HG03064 (cell line): Measurements from ENCODE around the gene ERAS.
"Not testable (repeated sequence)": the region's sequence is repeated elsewhere in the genome, so short reads cannot be mapped to it uniquely, and the experiment has no call there.

Experiments used
- ATAC-seq: cut with Tn5 transposase; IDR thresholded peaks from one replicate; pipeline ENCODE4 v1.9.1; 2021; ENCODE audit warnings: low read depth; ENCODE audit not compliant: unreplicated experiment

The ERAS gene

DNA sequence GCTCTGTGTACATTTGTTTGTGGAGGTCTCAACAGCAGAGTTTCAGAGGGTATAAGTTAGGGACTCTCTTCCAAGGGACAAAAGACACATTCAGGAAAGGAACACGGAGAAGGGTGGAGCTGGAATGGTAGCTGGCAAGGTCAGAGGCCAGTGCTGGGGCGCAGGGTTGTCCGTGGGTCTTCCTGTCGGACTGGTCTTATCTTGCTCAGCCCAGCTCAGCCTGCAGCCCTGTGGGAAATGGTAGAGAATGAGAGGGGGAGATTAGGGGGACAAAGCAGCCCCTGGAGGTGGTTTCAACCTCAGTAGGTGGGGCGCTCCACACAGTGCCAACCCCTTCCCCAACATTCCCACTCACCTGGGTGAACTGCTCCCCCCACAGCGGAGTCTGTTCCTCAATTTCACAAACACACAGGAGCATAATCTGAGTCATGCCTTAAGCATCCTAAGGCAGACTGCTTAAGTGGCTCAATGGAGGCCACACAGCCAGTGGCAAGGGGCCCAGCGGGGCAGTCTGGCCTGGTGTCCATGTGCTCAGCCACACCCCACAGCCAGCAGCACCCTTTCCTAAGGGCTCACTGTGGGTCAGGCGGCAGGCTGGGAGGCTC is 31.3 kb upstream of the ERAS start:
- no peak for ATAC-seq

DNA sequence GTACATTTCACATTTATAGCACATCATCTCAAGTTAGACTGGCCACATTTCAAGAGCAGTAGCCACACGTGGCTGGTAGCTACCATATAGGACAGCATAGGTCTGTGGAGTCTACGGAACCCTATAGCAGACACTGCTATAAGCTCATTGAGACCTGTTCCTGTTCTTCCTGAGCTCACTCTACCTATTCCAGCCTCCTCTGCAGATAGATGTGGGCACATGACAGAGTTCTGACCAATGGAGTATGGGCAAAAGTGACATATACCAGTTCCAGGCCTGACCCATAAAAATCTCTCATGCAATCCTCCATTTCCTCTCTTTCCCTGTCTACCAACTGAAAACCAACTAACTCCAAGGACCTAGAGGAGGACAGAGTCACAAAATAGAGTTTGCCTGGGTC is 28.0 kb upstream of the ERAS start:
- no peak for ATAC-seq

DNA sequence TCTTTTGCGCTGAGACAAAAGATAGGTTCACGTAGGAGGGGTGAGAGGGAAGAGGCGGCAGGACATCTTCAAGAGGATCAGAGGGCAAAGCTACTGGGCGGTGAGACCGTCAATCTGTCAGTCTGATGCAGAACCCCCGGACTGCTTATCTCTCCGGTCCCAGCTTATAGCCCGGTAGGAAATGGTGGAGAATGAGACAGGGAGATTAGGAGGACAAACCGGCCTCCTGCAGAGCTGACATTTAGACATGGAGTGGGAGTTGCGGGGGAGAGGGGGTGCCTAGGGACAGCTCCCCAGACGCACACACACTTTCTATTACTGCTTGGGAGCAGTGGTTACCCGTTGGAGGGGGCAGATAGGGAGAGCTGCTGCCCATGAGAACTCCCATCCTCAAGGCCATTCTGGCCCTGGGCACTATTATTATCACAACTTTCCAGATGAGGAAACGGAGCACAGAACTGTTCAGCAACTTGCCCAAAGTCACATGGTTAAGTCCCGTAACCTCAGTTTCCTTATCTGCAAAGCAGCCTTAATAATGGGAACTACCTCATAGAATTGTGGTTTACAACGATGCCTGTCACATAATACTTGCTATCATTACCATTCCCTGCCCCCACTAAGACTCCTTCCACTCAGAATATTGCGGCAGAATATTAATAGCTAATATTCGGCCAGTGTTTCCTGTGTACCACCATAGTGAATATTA is 25.6 kb upstream of the ERAS start:
- no peak for ATAC-seq

DNA sequence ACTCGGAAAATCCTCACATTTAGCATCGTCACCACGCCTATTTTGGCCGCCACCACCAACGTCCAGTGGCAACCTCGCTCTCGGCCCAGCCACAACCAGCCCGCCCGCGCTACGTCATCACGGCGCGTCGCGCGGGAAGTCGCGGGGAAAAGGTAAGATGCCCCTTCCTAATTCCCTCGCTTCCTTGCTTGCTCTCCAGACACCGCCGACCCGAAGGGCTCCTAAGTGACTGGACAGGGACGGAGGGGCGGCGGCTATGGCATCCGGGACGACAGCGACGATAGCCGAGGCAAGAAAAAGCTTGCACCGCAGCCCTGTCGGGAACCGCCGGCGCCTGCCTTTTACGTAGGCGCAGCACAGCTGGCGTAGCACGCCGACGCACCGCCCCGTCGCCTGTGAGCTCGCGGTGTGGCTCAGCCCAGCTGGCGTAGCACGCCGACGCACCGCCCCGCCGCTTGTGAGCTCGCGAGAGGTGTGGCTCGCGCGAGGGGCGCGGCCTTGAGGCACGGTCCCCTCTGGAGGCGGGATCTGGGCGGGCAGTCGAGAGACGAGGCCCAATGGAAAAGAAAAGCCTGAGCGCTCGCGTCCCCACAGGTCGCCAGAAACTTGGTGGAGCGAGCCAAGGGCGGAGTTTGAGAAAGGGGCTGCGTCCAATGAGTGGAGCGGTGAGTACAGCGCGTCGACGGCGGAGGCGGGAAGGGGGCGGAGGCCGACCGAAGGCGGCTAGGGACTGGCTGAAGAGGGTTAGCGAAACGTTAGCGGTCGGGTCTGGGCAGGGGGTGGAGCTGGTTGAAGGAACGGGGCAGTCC is 24.8 kb upstream of the ERAS start, which contains the start of gene HDAC6:
HDAC6 (plus strand) TSS at position 788 of the 809 bp plus-strand sequence. CDS start 626 bp downstream, outside the sequence.
- ATAC-seq = peak; percentile 88

DNA sequence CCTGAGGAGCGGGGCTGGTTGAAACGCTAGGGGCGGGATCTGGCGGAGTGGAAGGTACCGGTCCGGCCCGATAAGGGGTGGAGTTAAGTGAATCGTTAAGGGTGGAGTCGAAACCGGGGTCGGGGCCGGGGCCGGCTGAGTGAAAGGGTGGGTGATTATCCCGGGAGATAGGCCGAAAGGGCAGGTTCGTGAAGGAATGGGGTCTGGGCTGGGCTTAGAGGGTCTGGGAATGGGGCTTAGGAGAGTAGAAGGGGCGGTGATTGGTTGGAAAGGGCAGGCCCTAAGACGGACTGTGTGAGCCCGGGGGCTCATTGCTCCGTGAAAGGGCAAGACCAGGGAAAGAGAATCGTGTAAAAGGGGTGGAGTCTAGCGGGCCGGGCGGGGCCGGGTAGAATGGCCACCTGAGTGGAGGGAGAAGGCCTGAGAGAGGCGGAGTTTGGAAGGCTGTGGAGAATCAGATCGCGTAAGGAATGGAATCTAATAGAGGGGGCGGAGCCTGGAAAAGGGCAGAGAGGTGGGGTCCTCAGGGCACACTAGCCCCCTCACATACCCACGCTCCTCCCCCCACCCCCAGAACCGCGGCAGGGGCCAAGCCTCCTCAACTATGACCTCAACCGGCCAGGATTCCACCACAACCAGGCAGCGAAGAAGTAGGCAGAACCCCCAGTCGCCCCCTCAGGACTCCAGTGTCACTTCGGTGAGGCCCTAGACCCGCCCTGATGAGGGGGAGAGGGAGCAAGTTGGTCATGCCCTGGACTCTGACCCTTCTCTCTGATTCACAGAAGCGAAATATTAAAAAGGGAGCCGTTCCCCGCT is 24.0 kb upstream of the ERAS start:
- ATAC-seq = peak; percentile 36

DNA sequence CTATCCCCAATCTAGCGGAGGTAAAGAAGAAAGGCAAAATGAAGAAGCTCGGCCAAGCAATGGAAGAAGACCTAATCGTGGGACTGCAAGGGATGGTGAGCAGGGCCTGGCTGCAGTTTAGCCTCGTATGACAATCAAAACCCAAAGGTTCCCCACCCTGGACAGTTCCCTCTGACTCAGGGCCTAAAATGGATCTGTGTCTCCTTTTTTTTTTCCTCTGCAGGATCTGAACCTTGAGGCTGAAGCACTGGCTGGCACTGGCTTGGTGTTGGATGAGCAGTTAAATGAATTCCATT is 23.5 kb upstream of the ERAS start:
- no peak for ATAC-seq

DNA sequence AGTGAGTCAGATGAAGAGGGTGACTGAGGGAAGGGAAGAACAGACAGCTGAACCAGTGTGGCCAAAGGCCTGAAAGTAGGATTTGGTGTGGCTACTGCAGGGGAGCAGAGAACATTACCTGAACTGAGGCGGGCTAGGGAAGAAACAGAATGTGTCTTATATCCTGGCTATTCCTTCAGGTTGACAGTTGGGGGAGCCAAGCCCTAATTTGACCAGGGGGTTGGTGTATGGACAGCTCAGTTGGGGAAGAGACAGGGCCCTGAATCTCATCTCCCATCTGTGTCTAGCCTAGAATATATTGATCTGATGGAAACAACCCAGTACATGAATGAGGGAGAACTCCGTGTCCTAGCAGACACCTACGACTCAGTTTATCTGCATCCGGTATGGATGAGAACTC is 20.2 kb upstream of the ERAS start:
- ATAC-seq = no peak

DNA sequence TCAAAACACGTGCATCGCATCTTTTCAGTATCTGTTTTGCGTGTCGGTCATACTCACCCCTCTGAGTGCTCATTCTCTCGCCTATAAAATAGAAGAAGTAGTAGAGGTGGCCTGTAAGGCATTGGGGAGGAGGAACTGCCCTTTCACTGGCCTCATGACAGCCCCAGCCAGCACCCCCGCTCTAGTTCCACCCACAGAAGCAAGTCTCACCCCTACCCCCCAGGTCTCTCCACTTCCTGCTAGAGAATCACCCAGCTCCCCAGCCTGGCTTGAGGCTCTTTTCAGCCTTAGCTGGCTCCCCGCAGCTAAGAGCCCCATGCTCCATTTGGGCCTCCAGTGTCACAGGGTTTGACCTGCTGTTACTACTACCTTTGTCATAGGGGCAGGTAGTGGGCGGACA is 12.7 kb upstream of the ERAS start:
- ATAC-seq = no peak

DNA sequence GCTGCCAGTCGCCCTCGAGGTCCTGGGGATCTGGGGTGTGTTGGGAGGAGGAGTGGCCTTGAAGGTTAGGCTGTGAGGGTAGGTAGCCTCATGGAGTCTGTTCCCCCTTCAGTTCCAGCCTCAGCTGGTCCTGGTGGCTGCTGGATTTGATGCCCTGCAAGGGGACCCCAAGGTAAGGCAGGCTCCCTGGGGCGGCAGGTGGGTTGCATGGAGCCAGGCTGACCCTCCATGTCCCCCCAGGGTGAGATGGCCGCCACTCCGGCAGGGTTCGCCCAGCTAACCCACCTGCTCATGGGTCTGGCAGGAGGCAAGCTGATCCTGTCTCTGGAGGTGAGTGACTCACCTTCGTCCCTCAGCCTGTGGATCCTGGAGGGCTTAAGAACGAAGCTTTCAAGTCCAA is 11.6 kb upstream of the ERAS start:
- no peak for ATAC-seq

DNA sequence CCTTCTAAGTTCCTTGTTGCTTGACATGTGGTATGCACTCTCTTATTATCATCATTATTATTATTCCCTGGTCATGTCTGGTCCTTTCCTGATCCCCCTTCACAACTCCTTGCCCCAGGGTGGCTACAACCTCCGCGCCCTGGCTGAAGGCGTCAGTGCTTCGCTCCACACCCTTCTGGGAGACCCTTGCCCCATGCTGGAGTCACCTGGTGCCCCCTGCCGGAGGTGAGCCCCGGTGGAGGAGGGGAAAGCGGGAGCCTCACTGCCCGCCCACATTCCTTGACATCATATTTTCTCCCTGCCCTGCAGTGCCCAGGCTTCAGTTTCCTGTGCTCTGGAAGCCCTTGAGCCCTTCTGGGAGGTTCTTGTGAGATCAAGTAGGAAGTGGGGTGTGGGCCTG is 11.0 kb upstream of the ERAS start:
- ATAC-seq = no peak

DNA sequence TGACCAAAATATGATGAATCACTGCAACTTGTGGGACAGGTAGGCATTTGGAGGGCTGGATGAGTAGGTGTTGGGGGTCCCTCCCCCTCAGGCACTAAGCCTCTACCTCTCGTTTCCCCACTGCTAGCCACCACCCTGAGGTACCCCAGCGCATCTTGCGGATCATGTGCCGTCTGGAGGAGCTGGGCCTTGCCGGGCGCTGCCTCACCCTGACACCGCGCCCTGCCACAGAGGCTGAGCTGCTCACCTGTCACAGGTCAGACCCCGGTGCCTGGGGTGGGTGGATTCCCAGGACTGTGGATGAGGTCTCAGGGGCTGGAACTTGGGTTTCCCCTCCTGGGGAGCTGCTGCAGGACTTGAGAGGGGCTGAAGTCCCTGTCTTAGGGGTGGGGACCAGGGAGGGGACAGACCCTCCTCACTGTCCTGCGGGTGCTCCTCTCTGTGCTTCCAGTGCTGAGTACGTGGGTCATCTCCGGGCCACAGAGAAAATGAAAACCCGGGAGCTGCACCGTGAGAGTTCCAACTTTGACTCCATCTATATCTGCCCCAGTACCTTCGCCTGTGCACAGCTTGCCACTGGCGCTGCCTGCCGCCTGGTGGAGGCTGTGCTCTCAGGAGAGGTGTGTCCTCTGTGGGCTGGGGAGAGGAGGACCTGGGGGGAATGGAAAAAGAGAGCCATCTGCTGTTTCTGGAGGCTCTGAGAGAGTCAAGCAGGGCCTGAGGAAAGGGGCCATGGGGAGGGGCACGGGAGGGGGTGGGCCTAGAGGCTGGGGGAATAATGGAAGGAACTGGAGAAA is 10.1 kb upstream of the ERAS start:
- no peak for ATAC-seq

DNA sequence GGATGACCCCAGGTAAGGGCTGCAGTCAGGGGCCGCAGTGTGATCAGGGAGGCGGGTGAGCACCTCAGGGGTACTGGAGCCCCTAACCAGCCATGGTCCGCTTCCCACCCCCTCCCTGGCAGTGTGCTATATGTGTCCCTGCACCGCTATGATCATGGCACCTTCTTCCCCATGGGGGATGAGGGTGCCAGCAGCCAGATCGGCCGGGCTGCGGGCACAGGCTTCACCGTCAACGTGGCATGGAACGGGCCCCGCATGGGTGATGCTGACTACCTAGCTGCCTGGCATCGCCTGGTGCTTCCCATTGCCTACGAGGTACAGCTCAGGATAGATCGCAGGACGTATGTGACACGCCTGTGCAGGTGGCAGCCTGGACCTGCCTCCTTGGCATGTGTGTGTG is 8.2 kb upstream of the ERAS start:
- no peak for ATAC-seq

DNA sequence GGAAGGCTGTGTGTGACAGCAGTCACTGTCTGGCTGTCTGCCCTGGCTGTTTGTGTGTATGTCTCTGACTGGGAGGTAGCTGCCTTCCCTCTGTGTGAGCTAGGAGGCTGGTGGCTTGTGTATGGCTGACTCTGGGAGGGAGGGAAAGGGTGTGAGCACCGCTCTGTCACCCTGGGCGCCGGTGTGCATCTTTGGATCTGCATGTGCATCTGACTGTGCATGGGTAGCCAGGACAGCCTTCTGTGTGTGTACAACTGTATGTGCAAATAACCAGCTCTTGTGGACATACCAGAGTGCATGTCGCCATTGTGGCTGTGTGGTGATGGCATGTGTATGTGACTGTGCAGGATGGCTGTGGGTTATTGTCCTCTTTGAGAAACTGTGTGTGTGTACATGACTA is 7.4 kb upstream of the ERAS start:
- no peak for ATAC-seq

DNA sequence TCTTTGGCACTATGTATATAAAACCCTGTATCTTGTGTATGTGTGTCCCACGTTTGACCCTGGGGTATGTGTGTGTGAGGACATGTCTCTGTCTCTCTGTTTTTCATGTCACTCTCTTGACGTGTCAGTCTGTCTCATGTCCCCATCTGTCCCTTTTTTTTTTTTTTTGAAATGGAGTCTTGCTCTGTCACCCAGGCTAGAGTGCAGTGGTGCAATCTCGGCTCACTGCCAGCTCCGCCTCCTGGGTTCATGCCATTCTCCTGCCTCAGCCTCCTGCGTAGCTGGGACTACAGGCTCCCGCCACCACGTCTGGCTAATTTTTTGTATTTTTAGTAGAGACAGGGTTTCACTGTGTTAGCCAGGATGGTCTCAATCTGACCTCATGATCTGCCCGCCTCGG is 6.9 kb upstream of the ERAS start:
- ATAC-seq = not testable (repeated sequence)

DNA sequence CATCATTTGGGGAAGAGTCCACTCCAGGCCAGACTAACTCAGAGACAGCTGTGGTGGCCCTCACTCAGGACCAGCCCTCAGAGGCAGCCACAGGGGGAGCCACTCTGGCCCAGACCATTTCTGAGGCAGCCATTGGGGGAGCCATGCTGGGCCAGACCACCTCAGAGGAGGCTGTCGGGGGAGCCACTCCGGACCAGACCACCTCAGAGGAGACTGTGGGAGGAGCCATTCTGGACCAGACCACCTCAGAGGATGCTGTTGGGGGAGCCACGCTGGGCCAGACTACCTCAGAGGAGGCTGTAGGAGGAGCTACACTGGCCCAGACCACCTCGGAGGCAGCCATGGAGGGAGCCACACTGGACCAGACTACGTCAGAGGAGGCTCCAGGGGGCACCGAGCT is 3.3 kb upstream of the ERAS start:
- ATAC-seq = no peak

DNA sequence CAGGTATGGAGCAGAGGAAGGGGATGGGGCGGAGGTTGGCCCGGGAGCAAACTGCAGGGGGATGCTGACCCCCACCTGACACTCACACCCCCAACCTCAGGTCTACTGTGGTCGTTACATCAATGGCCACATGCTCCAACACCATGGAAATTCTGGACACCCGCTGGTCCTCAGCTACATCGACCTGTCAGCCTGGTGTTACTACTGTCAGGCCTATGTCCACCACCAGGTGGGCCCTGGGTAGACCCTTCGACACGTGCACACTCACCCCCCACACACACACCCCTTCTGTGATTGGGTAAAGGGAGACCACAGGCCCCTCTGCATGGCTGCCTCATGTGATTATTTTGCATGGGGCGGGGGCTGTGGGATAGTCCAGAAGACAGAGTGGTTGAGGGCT is 2.2 kb upstream of the ERAS start:
- no peak for ATAC-seq

DNA sequence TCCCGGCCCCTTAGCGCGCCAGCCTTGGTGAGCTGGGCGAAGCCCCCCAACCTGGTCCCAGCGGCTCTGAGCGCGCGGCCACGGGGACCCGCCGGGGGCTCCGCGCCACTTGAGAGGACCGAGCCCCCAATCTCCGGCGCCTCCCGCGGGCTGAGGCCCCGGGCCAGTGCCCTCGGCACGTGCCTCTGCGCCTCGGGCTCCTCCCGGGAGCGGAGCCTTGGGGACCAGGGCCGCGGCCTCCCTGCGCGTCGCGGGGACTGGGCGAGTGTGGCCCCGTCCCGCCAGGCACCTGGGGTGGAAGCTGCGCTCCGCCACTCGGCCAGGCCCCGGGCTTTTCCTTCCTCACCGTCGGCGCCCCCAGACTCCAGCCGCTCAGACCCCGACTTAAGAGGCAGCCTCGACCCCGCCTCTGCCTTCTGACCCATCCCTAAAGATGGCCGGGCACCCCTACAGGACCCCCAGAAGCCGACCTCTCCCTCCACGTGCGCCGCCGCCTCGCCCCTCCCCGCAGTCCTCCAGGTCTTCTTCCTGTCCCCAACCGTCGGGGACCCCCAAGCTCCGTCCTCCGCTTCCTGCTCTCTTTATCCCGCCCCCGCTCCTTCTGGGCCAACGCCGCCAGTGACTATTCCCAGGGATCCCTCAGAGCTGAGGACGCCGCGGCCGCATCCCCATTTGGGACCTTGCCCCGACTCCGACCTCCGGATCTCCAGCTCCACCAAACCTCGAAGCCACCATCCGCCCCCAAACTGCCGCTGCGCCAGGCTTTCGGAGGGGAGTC is 752 bp downstream of the ERAS start:
- no peak for ATAC-seq

DNA sequence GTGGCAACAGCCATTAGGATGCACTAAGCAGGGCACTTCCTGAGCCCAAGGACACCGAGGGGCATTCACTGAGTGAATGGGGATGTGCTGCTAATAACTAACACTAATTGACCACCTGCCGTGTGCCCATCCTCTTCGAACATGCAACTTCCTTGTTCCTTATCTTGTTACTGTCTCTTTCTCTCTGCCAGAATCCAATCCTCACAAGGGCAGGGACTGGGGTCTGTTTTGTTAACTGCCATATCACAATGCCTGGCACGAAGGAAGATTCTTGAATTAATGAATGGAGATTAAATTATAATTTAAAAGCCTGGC is 1.3 kb downstream of the ERAS start:
- no peak for ATAC-seq

DNA sequence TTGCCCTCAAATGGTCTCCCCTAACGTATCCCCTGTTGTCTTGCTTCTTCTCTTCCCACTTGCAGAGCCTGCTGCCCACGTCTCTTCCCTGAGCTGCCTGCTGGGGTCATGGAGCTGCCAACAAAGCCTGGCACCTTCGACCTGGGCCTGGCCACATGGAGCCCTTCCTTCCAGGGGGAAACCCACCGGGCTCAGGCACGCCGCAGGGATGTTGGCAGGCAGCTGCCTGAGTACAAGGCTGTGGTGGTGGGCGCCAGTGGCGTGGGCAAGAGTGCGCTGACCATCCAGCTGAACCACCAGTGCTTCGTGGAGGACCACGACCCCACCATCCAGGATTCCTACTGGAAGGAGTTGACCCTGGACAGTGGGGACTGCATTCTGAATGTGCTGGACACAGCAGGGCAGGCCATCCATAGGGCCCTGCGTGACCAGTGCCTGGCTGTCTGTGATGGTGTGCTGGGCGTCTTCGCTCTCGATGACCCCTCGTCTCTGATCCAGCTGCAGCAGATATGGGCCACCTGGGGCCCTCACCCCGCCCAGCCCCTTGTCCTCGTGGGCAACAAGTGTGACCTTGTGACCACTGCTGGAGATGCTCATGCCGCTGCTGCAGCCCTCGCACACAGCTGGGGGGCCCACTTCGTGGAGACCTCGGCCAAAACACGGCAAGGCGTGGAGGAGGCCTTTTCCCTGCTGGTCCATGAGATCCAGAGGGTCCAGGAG is 2.9 kb downstream of the ERAS start:
- no peak for ATAC-seq
